Parathyroid adenoma (tissue), 2 donors: ENCODE measurements around the gene RNASEH2C.

ENCODE experiments used
- H2AFZ ChIP-seq: fragments of 300-600 bp; sonication (generic); one replicate; pipeline ENCODE4 v1.7.0; 2017; ENCODE audit warnings: antibody characterized with exemption, mild to moderate bottlenecking
- H3K27ac ChIP-seq: fragments of 300-600 bp; sonication (generic); one replicate; pipeline ENCODE4 v1.7.0; 2017
- H3K27me3 ChIP-seq: fragments of 300-600 bp; sonication (generic); one replicate; pipeline ENCODE4 v1.7.0; 2017; ENCODE audit warnings: low read length; ENCODE audit not compliant: control insufficient read depth, insufficient read depth
- H3K36me3 ChIP-seq: fragments of 300-600 bp; sonication (generic); one replicate; pipeline ENCODE4 v1.7.0; 2017; ENCODE audit warnings: low read length; ENCODE audit not compliant: control insufficient read depth, insufficient read depth
- H3K4me1 ChIP-seq: fragments of 300-600 bp; sonication (generic); one replicate; pipeline ENCODE4 v1.7.0; 2017; ENCODE audit warnings: control low read depth
- H3K4me2 ChIP-seq: fragments of 300-600 bp; sonication (generic); one replicate; pipeline ENCODE4 v1.7.0; 2017; ENCODE audit warnings: low read length
- H3K4me3 ChIP-seq: fragments of 300-600 bp; sonication (generic); one replicate; pipeline ENCODE4 v1.7.0; 2017; ENCODE audit warnings: low read depth, low read length
- H3K79me2 ChIP-seq: fragments of 300-600 bp; sonication (generic); one replicate; pipeline ENCODE4 v1.7.0; 2017; ENCODE audit warnings: control low read depth
- H3K9ac ChIP-seq: fragments of 300-600 bp; sonication (generic); one replicate; pipeline ENCODE4 v1.7.0; 2017; ENCODE audit warnings: mild to moderate bottlenecking
- H3K9me3 ChIP-seq: fragments of 300-600 bp; sonication (generic); one replicate; pipeline ENCODE4 v1.7.0; 2017; ENCODE audit warnings: low read length; ENCODE audit not compliant: control insufficient read depth
- TF ChIP-seq, protein P1 (sequence below): fragments of 300-600 bp; sonication (generic); IDR thresholded peaks from one replicate; pipeline ENCODE4 v1.7.0; 2017; ENCODE audit warnings: antibody characterized with exemption, mild to moderate bottlenecking
- donor health status: primary hyperparathyroidism.

RNASEH2C gene

DNA sequence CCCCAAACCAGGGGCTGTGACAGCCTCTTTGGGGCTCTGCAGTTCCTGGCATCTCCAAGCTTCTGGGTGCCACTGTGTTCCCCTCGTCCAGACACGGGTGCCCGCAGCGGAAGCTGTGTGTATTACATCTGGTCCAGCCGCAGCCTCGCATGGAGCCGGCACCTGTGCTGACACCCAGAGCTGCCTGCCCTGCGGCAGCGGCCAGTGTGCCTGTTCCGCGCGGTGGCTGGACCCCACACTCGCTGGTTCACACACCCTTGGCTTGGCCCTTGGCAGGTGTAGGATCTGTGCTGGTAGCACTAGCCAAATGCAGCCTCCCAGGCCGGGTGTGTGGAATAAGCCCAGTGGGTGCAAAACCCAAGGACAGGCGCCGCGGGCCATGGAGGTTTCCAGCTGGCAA lies 24.5 kb upstream of the RNASEH2C start:
- Histone ChIP-seq H3K27ac (no peak overlapping the region), H3K9me3 (no peaks in the 10 kb centered on the region), H3K79me2 (no peaks in the 10 kb centered on the region), H3K4me3 (no peak overlapping the region), H3K36me3 (no peaks in the 10 kb centered on the region), H3K27me3 (no peaks in the 10 kb centered on the region), H3K9ac (no peak overlapping the region), H3K4me1 (peaks cover 7% of the 10 kb centered on the region), H3K4me2 (no peak overlapping the region), H2AFZ (no peak overlapping the region)
- TF ChIP-seq, protein P1, sequence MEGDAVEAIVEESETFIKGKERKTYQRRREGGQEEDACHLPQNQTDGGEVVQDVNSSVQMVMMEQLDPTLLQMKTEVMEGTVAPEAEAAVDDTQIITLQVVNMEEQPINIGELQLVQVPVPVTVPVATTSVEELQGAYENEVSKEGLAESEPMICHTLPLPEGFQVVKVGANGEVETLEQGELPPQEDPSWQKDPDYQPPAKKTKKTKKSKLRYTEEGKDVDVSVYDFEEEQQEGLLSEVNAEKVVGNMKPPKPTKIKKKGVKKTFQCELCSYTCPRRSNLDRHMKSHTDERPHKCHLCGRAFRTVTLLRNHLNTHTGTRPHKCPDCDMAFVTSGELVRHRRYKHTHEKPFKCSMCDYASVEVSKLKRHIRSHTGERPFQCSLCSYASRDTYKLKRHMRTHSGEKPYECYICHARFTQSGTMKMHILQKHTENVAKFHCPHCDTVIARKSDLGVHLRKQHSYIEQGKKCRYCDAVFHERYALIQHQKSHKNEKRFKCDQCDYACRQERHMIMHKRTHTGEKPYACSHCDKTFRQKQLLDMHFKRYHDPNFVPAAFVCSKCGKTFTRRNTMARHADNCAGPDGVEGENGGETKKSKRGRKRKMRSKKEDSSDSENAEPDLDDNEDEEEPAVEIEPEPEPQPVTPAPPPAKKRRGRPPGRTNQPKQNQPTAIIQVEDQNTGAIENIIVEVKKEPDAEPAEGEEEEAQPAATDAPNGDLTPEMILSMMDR = no peak

DNA sequence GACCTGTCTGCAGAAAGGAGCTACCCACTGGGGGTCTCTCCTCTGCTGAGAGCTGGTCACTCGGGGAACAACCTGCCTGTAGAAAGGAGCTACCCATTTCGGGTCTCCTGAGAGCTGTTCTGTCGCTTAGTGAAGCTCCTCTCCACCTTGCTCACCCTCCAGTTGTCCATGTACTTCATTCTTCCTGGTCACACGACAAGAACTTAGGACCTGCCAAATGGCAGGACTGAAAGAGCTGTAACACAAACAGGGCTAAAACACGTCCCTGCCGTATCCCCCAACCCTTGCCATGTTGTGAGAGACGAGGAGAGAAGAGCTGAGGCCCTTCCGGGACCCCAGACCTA lies 24.1 kb upstream of the RNASEH2C start:
- no peak overlapping the region for H3K27ac ChIP-seq
- peaks cover 7% of the 10 kb centered on the region for H3K4me1 ChIP-seq
- TF ChIP-seq, protein P1 = no peak
- no peak overlapping the region for H3K4me2 ChIP-seq
- no peak overlapping the region for H3K9ac ChIP-seq
- H3K27me3 ChIP-seq = no peaks in the 10 kb centered on the region
- no peak overlapping the region for H2AFZ ChIP-seq
- no peaks in the 10 kb centered on the region for H3K79me2 ChIP-seq
- H3K36me3 ChIP-seq = no peaks in the 10 kb centered on the region
- H3K9me3 ChIP-seq = no peaks in the 10 kb centered on the region
- no peak overlapping the region for H3K4me3 ChIP-seq

DNA sequence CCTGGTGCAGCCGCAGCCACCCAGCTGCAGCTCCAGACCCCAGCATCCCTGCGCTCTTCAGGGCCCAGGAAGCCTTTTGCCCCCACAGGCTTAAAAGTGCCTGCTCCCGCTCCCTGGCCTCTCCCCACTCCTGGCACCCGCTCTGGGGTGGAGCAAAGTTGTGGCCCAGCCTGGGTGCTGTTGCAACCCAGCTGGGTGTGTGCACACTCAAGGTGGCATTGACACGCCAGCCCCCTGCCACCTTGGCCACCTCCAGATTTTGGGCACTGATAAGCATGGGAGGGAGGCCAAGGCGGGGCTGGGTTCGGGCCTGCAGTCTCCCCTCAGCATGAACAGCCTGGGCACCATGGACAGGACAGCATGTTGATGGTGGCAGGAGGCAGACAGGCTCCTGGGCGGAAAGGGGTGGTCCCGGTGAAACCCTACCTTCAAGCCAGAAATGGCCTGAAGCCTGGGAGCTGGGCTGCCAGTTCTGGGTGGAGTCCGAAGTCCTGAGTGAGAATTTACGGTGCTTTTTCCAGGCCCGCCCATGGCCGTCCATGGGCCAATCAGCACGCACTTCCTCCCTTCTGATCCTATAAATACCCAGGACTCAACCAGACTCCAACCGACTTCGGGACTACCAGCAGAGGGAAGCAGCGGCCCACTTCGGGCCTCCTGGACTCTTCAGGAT lies 23.6 kb upstream of the RNASEH2C start:
- Histone ChIP-seq H3K27me3 (no peaks in the 10 kb centered on the region), H3K27ac (no peak overlapping the region), H3K4me3 (no peak overlapping the region), H3K9ac (no peak overlapping the region), H3K9me3 (no peaks in the 10 kb centered on the region), H3K4me1 (peaks cover 7% of the 10 kb centered on the region), H3K79me2 (no peaks in the 10 kb centered on the region), H3K36me3 (no peaks in the 10 kb centered on the region), H3K4me2 (no peak overlapping the region), H2AFZ (no peak overlapping the region)
- TF ChIP-seq, protein P1 = no peak

DNA sequence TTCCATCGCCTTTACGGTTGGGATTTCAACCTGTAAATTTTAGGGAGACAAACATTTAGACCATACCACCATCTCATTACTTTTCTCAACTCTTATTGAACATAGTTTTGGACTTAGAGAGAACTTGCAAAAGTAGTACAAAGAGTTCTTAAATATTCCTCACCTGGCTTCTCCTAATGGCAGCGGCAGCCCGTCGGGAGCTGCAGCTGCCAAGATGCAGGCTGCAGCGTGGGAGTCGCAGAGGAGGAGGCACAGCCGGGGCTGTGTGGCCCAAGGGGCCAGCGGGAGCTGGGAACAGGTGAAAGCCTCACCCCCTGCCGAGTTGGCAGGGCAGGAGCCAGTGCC lies 23.1 kb upstream of the RNASEH2C start:
- TF ChIP-seq, protein P1 = no peak
- Histone ChIP-seq H3K9me3 (no peaks in the 10 kb centered on the region), H3K9ac (no peak overlapping the region), H2AFZ (no peak overlapping the region), H3K4me2 (no peak overlapping the region), H3K27me3 (no peaks in the 10 kb centered on the region), H3K4me1 (peaks cover 7% of the 10 kb centered on the region), H3K4me3 (no peak overlapping the region), H3K27ac (no peak overlapping the region), H3K36me3 (no peaks in the 10 kb centered on the region), H3K79me2 (no peaks in the 10 kb centered on the region)

DNA sequence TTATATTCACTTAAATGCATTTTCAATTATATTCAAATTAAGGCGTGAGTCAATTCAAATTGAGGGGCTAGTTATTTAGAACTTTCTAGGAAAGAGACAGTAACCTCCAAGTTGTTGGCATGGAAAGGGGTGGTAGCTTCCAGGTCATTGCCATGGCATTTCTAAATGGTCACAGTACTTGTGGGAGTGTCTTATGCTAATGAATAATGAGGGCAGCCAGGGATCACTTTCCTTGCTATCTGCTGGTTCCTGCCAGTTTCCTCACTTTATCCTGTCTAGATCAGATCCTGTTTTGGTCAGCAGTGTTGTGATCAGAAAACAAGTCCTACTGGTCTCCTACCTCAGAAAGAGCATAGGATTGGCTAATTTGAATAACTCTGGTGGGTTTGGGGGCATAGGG lies 21.8 kb upstream of the RNASEH2C start:
- TF ChIP-seq, protein P1 = no peak
- Histone ChIP-seq H3K27ac (peak overlapping the region; percentile 67), H2AFZ (peak overlapping the region; percentile 62), H3K9me3 (no peaks in the 10 kb centered on the region), H3K4me3 (no peak overlapping the region), H3K27me3 (no peaks in the 10 kb centered on the region), H3K4me1 (peaks cover 7% of the 10 kb centered on the region), H3K36me3 (no peaks in the 10 kb centered on the region), H3K9ac (no peak overlapping the region), H3K79me2 (no peaks in the 10 kb centered on the region), H3K4me2 (no peak overlapping the region)
